Gastroesophageal sphincter (tissue), 3 donors: ENCODE data around the gene PCDHB1.

ENCODE experiments used
- EP300 ChIP-seq: sonication (generic); formaldehyde crosslinking; IDR thresholded peaks from one replicate; pipeline ENCODE4 v1.6.1; 2017; ENCODE audit warnings: antibody characterized with exemption, mild to moderate bottlenecking
- POLR2A ChIP-seq, 2 donors: fragments of 450-650 bp; IDR thresholded peaks; one replicate each; pipeline ENCODE4 v1.6.1; 2017; ENCODE audit warnings: antibody characterized with exemption in 2 of 2, mild to moderate bottlenecking in 2 of 2, moderate library complexity in 1 of 2
- POLR2AphosphoS5 ChIP-seq: sonication (generic); formaldehyde crosslinking; IDR thresholded peaks from one replicate; pipeline ENCODE4 v1.6.1; 2017; ENCODE audit warnings: antibody characterized with exemption
- TF ChIP-seq, protein P1 (sequence below), 4 experiments: fragments of 200-600 bp in 2 of 4; fragments of 450-650 bp in 2 of 4; sonication (generic) in 1 of 4; IDR thresholded peaks; one replicate each; pipeline ENCODE4 v1.5.1; 2017 to 2019; ENCODE audit warnings: antibody characterized with exemption in 4 of 4, mild to moderate bottlenecking in 2 of 4, moderate library complexity in 2 of 4

DNA sequence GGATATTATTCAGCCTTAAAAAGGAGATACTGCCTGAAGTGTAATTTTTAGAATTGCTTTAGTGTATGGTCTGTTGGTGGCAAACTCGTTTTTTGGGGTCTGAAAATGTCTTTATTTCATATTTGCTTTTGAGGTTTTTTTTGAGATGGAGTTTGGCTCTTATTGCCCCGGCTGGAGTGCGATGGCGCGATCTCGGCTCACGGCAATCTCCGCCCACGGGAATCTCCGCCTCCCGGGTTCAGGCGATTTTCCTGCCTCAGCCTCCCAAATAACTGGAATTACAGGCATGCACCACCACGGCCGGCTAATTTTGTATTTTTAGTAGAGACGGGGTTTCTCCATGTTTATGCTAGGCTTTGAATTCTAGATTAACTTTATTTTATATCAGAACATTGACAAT lies 20.2 kb upstream of the PCDHB1 start:
- TF ChIP-seq, protein P1, sequence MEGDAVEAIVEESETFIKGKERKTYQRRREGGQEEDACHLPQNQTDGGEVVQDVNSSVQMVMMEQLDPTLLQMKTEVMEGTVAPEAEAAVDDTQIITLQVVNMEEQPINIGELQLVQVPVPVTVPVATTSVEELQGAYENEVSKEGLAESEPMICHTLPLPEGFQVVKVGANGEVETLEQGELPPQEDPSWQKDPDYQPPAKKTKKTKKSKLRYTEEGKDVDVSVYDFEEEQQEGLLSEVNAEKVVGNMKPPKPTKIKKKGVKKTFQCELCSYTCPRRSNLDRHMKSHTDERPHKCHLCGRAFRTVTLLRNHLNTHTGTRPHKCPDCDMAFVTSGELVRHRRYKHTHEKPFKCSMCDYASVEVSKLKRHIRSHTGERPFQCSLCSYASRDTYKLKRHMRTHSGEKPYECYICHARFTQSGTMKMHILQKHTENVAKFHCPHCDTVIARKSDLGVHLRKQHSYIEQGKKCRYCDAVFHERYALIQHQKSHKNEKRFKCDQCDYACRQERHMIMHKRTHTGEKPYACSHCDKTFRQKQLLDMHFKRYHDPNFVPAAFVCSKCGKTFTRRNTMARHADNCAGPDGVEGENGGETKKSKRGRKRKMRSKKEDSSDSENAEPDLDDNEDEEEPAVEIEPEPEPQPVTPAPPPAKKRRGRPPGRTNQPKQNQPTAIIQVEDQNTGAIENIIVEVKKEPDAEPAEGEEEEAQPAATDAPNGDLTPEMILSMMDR (IDR thresholded peaks at IDR 0.05): no peak
- TF ChIP-seq POLR2AphosphoS5: no peak
- TF ChIP-seq POLR2A (IDR thresholded peaks at IDR 0.05): no peak
- no peak for TF ChIP-seq EP300
